Measurements from ENCODE around the gene PRDM1.
A peak's percentile ranks its signal among the peaks of the same experiment; 100 is the strongest.

PRDM1 gene

GRCh38 chr6:106098383-106099234 lies 12.5 kb downstream of the PRDM1 start:
- DNase-seq: peak in 1 of 2 donors; percentile 21

GRCh38 chr6:106099235-106099537 lies 13.1 kb downstream of the PRDM1 start:
- DNase-seq: no peak

- no peak for DNase-seq
These were observed 14.6 kb downstream of the PRDM1 start for GRCh38 chr6:106100755-106101154.

- DNase-seq: no peak
These were observed 15.3 kb downstream of the PRDM1 start for GRCh38 chr6:106101466-106101865.

GRCh38 chr6:106102034-106102433 lies 15.9 kb downstream of the PRDM1 start:
- no peak for DNase-seq

GRCh38 chr6:106102967-106103727 lies 17.0 kb downstream of the PRDM1 start:
- DNase-seq: no peak

GRCh38 chr6:106103728-106104109 lies 17.6 kb downstream of the PRDM1 start:
- DNase-seq: no peak

GRCh38 chr6:106104476-106104875 lies 18.3 kb downstream of the PRDM1 start:
- DNase-seq: no peak

GRCh38 chr6:106104941-106105340 lies 18.8 kb downstream of the PRDM1 start:
- DNase-seq: no peak

- no peak for DNase-seq
These were observed 19.4 kb downstream of the PRDM1 start for GRCh38 chr6:106105493-106105892.

- DNase-seq: no peak
These were observed 20.3 kb downstream of the PRDM1 start for GRCh38 chr6:106106276-106107042.

- peak in 1 of 2 donors; percentile 43 for DNase-seq
These were observed 21.0 kb downstream of the PRDM1 start for GRCh38 chr6:106107043-106107613.

GRCh38 chr6:106108129-106108528 lies 22.0 kb downstream of the PRDM1 start:
- DNase-seq: no peak

GRCh38 chr6:106109029-106109428 lies 22.9 kb downstream of the PRDM1 start:
- DNase-seq: no peak

GRCh38 chr6:106110164-106110826 lies 24.2 kb downstream of the PRDM1 start:
- DNase-seq: no peak

- no peak for DNase-seq
These were observed 26.3 kb downstream of the PRDM1 start for GRCh38 chr6:106112433-106112832.

- no peak for DNase-seq
These were observed 27.3 kb downstream of the PRDM1 start for GRCh38 chr6:106113256-106113959.

- no peak for DNase-seq
These were observed 28.4 kb downstream of the PRDM1 start for GRCh38 chr6:106114492-106114891.

GRCh38 chr6:106115286-106115685 lies 29.1 kb downstream of the PRDM1 start:
- DNase-seq: no peak

- no peak for DNase-seq
These were observed 30.1 kb downstream of the PRDM1 start for GRCh38 chr6:106116125-106116832.

- DNase-seq: peak; percentile 45 to 52
These were observed 31.4 kb downstream of the PRDM1 start for GRCh38 chr6:106117579-106117978.
